Uterus (tissue), 2 donors: ENCODE measurements around the gene ZNF784.

ENCODE experiments used
- CTCF ChIP-seq, 4 experiments: fragments of 200-600 bp in 2 of 4; fragments of 450-650 bp in 2 of 4; sonication (generic) in 2 of 4; IDR thresholded peaks; one replicate each; pipeline ENCODE4 v1.5.1; 2016 to 2019; ENCODE audit warnings: antibody characterized with exemption in 4 of 4, mild to moderate bottlenecking in 2 of 4, moderate library complexity in 1 of 4
- POLR2A ChIP-seq, 2 donors: fragments of 450-650 bp; IDR thresholded peaks; one replicate each; pipeline ENCODE4 v1.6.1; 2016; ENCODE audit warnings: antibody characterized with exemption in 2 of 2, mild to moderate bottlenecking in 1 of 2, moderate library complexity in 1 of 2

- TF ChIP-seq CTCF (IDR thresholded peaks at IDR 0.05) (no peak), POLR2A (IDR thresholded peaks at IDR 0.05) (no peak)
These were observed 19.9 kb upstream of the ZNF784 start for GRCh38 chr19:55644191-55644833.
